Right atrium auricular region (tissue), 2 donors: Measurements from ENCODE around the gene ARHGEF4. TPM values are rescaled to one million over a fixed set of nuclear protein-coding genes. Genes with fewer than 3 reads are reported as not detected.

Experiments
- DNase-seq: peaks from one replicate; pipeline ENCODE4 v3.0.0-alpha.2; 2019; ENCODE audit warnings: low spot score
- H3K27ac ChIP-seq, 2 donors: fragments of 200-600 bp; sonication (generic); 1 replicate in 1 of 2; 2 replicates in 1 of 2; pipeline ENCODE4 v1.5.1; 2016 to 2019
- H3K27me3 ChIP-seq, 2 donors: fragments of 200-600 bp; sonication (generic); one replicate each; pipeline versions ENCODE4 v1.5.1 to v1.6.0; 2017 to 2019
- H3K36me3 ChIP-seq: fragments of 200-600 bp; sonication (generic); one replicate; pipeline ENCODE4 v1.5.1; 2016
- H3K4me1 ChIP-seq, 2 donors: fragments of 200-600 bp; sonication (generic); one replicate each; pipeline versions ENCODE4 v1.5.1 to v1.6.0; 2017 to 2019
- H3K4me3 ChIP-seq, 2 donors: fragments of 200-600 bp; sonication (generic); 1 replicate in 1 of 2; 2 replicates in 1 of 2; pipeline ENCODE4 v1.5.1; 2017 to 2019; ENCODE audit warnings: mild to moderate bottlenecking in 1 of 2, moderate library complexity in 1 of 2
- H3K9me3 ChIP-seq, 2 donors: fragments of 200-600 bp; sonication (generic); one replicate each; pipeline ENCODE4 v1.5.1; 2019
- CTCF ChIP-seq, 2 donors: fragments of 200-600 bp; sonication (generic); IDR thresholded peaks; one replicate each; pipeline ENCODE4 v1.5.1; 2019; ENCODE audit warnings: antibody characterized with exemption in 2 of 2
- total RNA-seq, 2 donors: library from RNA; depleted of rRNA; stranded (reverse); fragments of >200 nt; gene quantifications; one replicate each; pipeline ENCODE4 v1.1.0, GENCODE V29; 2016

ARHGEF4 gene
- total RNA-seq, 2 donors from 2014 or later = 3.5 to 8.1 TPM

- Histone ChIP-seq H3K4me3 (no peak overlapping the region), H3K4me1 (peaks cover 0 to 21% of the 10 kb centered on the region in 2 donors), H3K27me3 (no peaks in the 10 kb centered on the region), H3K27ac (no peak overlapping the region), H3K36me3 (no peaks in the 10 kb centered on the region), H3K9me3 (no peaks in the 10 kb centered on the region)
- no peak for TF ChIP-seq CTCF (IDR thresholded peaks at IDR 0.05)
- peak; percentile 53 for DNase-seq
Measured at GRCh38 chr2:131037398-131038257, 200.9 kb downstream of the ARHGEF4 start.

GRCh38 chr2:131038258-131039100 is 201.8 kb downstream of the ARHGEF4 start:
- H3K9me3 ChIP-seq = no peaks in the 10 kb centered on the region
- H3K4me3 ChIP-seq = no peak overlapping the region
- no peak for TF ChIP-seq CTCF (IDR thresholded peaks at IDR 0.05)
- no peak overlapping the region for H3K27ac ChIP-seq
- H3K27me3 ChIP-seq = no peaks in the 10 kb centered on the region
- no peaks in the 10 kb centered on the region for H3K36me3 ChIP-seq
- peaks cover 0 to 21% of the 10 kb centered on the region in 2 donors for H3K4me1 ChIP-seq
- DNase-seq = peak; percentile 23

GRCh38 chr2:131039101-131039440 is 202.4 kb downstream of the ARHGEF4 start:
- Histone ChIP-seq H3K36me3 (no peaks in the 10 kb centered on the region), H3K4me3 (no peak overlapping the region), H3K27ac (no peak overlapping the region), H3K4me1 (peaks cover 0 to 20% of the 10 kb centered on the region in 2 donors), H3K27me3 (no peaks in the 10 kb centered on the region), H3K9me3 (no peaks in the 10 kb centered on the region)
- peak; percentile 44 for DNase-seq
- TF ChIP-seq CTCF (IDR thresholded peaks at IDR 0.05) = no peak

- TF ChIP-seq CTCF (IDR thresholded peaks at IDR 0.05) = no peak
- H3K36me3 ChIP-seq = no peaks in the 10 kb centered on the region
- H3K9me3 ChIP-seq = no peaks in the 10 kb centered on the region
- no peaks in the 10 kb centered on the region for H3K27me3 ChIP-seq
- DNase-seq = peak; percentile 16
- peaks cover 0 to 17% of the 10 kb centered on the region in 2 donors for H3K4me1 ChIP-seq
- H3K4me3 ChIP-seq = peak overlapping the region in 1 of 2 donors; percentile 27
- no peak overlapping the region for H3K27ac ChIP-seq
Measured at GRCh38 chr2:131039535-131039907, 202.8 kb downstream of the ARHGEF4 start.

- peaks cover 0 to 16% of the 10 kb centered on the region in 2 donors for H3K4me1 ChIP-seq
- peak overlapping the region in 1 of 2 donors; percentile 27 for H3K4me3 ChIP-seq
- no peak for TF ChIP-seq CTCF (IDR thresholded peaks at IDR 0.05)
- no peaks in the 10 kb centered on the region for H3K36me3 ChIP-seq
- H3K27ac ChIP-seq = no peak overlapping the region
- H3K27me3 ChIP-seq = no peaks in the 10 kb centered on the region
- no peaks in the 10 kb centered on the region for H3K9me3 ChIP-seq
- DNase-seq = peak; percentile 53
Measured at GRCh38 chr2:131039908-131040660, 203.4 kb downstream of the ARHGEF4 start.
